Activated T-cell treated with anti-CD3 and anti-CD28 coated beads, Interleukin-2, amount 50 U/mL, for 48 hours (primary cell): ENCODE measurements around the gene CNKSR3.

ENCODE experiments used
- DNase-seq, 2 experiments: peaks; one replicate each; pipeline ENCODE4 v3.0.0-alpha.2; 2020

The CNKSR3 gene

GRCh38 chr6:154448448-154449096 lies 61.9 kb downstream of the CNKSR3 start:
- no peak for DNase-seq

- DNase-seq, result no peak
Observed at GRCh38 chr6:154447954-154448353, 62.5 kb downstream of the CNKSR3 start.

GRCh38 chr6:154446984-154447383 lies 63.5 kb downstream of the CNKSR3 start:
- DNase-seq, result no peak

GRCh38 chr6:154445417-154445816 lies 65.1 kb downstream of the CNKSR3 start:
- no peak for DNase-seq

GRCh38 chr6:154441995-154442310 lies 68.5 kb downstream of the CNKSR3 start:
- no peak for DNase-seq

- no peak for DNase-seq
Observed at GRCh38 chr6:154440422-154441043, 70.0 kb downstream of the CNKSR3 start.

- DNase-seq, result no peak
Observed at GRCh38 chr6:154440022-154440421, 70.5 kb downstream of the CNKSR3 start.

- DNase-seq, result no peak
Observed at GRCh38 chr6:154438882-154439415, 71.5 kb downstream of the CNKSR3 start.

- no peak for DNase-seq
Observed at GRCh38 chr6:154435400-154435945, 75.0 kb downstream of the CNKSR3 start.

GRCh38 chr6:154434662-154435061 lies 75.8 kb downstream of the CNKSR3 start:
- DNase-seq, result no peak

- DNase-seq, result no peak
Observed at GRCh38 chr6:154433477-154434241, 76.8 kb downstream of the CNKSR3 start.

- no peak for DNase-seq
Observed at GRCh38 chr6:154432533-154433476, 77.7 kb downstream of the CNKSR3 start.

- DNase-seq, result no peak
Observed at GRCh38 chr6:154430481-154430919, 80.0 kb downstream of the CNKSR3 start.

GRCh38 chr6:154429711-154430110 lies 80.8 kb downstream of the CNKSR3 start:
- no peak for DNase-seq

GRCh38 chr6:154428897-154429296 lies 81.6 kb downstream of the CNKSR3 start:
- DNase-seq, result no peak

GRCh38 chr6:154427446-154427845 lies 83.0 kb downstream of the CNKSR3 start:
- no peak for DNase-seq

- DNase-seq, result no peak
Observed at GRCh38 chr6:154426997-154427396, 83.5 kb downstream of the CNKSR3 start.

- no peak for DNase-seq
Observed at GRCh38 chr6:154425034-154425433, 85.5 kb downstream of the CNKSR3 start.

- DNase-seq, result no peak
Observed at GRCh38 chr6:154414021-154414813, 96.3 kb downstream of the CNKSR3 start.

- no peak for DNase-seq
Observed at GRCh38 chr6:154412106-154412820, 98.2 kb downstream of the CNKSR3 start.

GRCh38 chr6:154411076-154411475 lies 99.4 kb downstream of the CNKSR3 start:
- DNase-seq, result no peak
